Choroid plexus epithelial cell (primary cell): Measurements from ENCODE around the gene DCUN1D3.
A peak's percentile ranks its signal among the peaks of the same experiment; 100 is the strongest.

Experiments used
- DNase-seq: peaks from one replicate; pipeline ENCODE4 v3.0.0-alpha.2; 2010; ENCODE audit warnings: low read depth
- H3K4me3 ChIP-seq: 2 replicates; pipeline ENCODE4 v1.5.1; 2011; ENCODE audit warnings: low read depth, mild to moderate bottlenecking, control low read depth, low read length, moderate library complexity
- TF ChIP-seq, protein P1 (sequence below): conservative IDR thresholded peaks from 2 replicates; pipeline ENCODE4 v1.5.1; 2011; ENCODE audit warnings: low read depth, mild to moderate bottlenecking, control low read depth, inconsistent platforms, low read length, moderate library complexity

DCUN1D3 gene

DNA sequence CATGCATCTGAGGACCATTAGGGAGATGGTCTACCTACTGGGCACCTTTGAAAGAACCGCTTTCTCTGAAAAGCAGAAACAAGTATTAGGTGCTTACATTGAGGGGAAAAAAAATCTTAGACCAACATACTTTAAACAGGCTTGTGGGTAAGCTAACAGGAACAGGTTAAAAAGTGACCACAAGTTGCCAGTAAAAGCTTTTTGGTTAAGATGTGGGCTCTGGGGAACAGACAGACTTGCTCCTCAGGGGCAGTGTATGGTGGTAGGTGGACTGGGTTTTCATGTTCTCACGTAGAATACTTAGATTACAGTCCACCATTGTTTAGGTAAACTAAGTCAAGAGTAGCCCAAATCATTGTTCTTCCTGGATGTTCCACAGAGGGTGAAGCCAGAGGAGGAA lies 52.6 kb downstream of the DCUN1D3 start:
- no peak overlapping the region for H3K4me3 ChIP-seq
- DNase-seq: no peak
- TF ChIP-seq, protein P1, sequence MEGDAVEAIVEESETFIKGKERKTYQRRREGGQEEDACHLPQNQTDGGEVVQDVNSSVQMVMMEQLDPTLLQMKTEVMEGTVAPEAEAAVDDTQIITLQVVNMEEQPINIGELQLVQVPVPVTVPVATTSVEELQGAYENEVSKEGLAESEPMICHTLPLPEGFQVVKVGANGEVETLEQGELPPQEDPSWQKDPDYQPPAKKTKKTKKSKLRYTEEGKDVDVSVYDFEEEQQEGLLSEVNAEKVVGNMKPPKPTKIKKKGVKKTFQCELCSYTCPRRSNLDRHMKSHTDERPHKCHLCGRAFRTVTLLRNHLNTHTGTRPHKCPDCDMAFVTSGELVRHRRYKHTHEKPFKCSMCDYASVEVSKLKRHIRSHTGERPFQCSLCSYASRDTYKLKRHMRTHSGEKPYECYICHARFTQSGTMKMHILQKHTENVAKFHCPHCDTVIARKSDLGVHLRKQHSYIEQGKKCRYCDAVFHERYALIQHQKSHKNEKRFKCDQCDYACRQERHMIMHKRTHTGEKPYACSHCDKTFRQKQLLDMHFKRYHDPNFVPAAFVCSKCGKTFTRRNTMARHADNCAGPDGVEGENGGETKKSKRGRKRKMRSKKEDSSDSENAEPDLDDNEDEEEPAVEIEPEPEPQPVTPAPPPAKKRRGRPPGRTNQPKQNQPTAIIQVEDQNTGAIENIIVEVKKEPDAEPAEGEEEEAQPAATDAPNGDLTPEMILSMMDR: no peak

DNA sequence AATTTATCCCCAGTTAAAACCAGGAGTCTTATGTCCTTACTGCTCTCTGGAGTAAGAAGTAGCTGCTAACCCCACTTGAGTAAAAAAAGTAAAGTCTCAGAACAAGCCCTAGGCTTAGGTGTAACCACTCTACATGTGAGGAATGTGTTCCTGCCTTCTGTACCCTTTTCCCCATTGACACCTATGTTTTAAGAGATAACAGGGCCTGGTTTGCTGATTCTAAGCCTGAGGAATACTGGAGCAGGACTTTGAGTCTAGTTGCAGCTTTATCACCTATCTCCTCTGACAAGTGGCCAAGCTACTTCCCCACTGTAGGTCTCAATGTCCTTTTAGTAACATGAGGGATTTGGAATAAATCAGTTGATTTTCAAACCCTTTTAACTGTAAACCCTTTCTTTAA lies 53.6 kb downstream of the DCUN1D3 start:
- TF ChIP-seq, protein P1: no peak
- no peak for DNase-seq
- H3K4me3 ChIP-seq: no peak overlapping the region

DNA sequence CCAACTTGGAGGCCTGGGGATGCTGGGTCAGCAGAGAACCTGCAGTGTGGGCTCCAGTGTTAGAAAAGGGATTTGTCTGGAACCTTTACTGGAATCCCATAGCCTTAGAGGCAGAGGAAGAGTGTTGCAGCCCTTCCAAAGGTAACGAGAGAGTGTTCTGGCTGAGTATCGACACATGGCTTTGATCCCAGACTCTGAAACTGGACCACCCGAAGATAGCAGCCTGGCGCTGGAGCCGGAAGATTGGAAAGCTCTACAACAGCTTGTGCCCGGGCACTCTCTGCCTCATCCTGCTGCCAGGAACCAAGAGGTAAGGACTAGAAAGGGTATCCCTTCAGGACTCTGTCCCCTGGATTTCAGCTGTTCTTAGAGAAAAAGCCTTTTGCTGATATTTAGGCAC lies 54.1 kb downstream of the DCUN1D3 start:
- no peak overlapping the region for H3K4me3 ChIP-seq
- no peak for DNase-seq
- TF ChIP-seq, protein P1: no peak

DNA sequence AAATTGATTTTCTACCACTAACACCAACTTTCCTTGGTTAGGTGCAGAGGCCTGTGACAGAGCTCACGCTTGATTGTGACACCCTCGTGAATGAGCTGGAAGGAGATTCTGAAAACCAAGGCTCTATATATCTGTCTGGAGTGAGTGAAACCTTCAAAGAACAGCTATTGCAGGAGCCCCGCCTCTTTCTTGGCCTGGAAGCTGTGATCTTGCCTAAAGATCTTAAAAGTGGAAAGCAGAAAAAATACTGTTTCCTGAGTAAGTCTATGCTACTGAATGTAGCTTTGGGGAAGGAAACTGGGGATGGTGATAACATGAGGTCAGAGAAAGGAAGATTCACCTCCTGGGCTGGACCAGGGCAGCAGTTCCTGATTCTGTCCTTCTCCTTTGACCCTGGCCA lies 55.6 kb downstream of the DCUN1D3 start:
- no peak for DNase-seq
- H3K4me3 ChIP-seq: no peak overlapping the region
- TF ChIP-seq, protein P1: no peak

DNA sequence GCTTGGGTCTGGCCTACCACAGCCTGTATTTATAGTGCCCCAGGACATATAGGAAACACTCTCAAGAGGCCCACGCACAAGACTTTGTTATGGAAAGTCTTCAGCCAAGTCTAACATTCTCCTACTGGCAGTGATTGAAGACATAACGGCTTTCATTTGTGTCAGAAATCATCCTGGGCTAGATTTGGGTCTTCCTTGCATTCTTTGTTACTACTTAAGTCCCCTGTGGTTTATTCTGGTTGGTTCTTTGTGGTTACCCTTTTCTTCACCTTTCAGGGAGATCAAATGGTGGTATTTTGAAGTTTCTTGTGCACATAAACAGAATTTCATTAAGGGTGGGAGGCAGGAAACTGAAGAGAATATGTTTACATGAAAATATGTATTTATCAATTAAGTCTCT lies 56.1 kb downstream of the DCUN1D3 start:
- no peak overlapping the region for H3K4me3 ChIP-seq
- TF ChIP-seq, protein P1: no peak
- peak; percentile 30 for DNase-seq

DNA sequence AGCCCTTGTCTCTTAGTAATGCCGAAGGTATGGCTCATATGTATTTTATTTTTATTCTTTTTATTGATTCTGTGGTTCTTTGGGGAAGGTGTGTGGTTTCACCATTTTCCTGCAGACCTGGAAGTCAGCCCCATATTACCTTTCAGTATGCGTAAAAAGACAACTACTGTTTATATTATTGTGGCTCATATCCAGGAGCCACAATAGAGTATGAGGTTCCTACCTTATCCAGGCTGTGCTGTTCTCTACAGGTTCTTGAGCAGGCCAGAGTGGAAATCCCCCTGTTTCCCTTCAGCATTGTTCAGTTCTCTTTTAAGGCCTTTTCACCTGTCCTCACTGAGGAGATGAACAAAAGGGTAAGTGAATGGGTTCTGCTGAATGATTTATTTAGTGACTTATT lies 60.7 kb downstream of the DCUN1D3 start:
- H3K4me3 ChIP-seq: no peak overlapping the region
- TF ChIP-seq, protein P1: no peak
- no peak for DNase-seq

DNA sequence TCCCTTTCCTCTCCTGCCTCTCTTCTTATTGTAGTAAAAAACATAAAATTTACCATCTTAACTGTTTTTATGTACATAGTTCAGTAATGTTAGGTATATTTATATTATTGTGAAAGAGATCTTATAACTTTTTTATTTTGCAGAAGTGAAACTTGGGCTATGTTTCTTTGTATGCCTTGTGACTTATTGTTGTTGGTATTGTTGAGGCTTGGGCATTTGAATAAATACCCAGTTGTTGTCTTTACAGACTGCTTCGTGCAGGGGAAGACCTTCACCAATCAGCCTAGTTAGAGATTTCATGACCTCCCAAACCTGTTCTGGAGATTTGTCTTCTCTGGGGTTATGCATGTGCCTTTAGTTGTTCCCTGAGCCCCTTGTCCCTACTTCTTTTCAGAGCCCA lies 61.9 kb downstream of the DCUN1D3 start:
- DNase-seq: no peak
- TF ChIP-seq, protein P1: no peak
- H3K4me3 ChIP-seq: no peak overlapping the region
